ENCODE results near the gene C1QTNF8.
A peak's percentile ranks its signal among the peaks of the same experiment; 100 is the strongest.

C1QTNF8 gene

DNA sequence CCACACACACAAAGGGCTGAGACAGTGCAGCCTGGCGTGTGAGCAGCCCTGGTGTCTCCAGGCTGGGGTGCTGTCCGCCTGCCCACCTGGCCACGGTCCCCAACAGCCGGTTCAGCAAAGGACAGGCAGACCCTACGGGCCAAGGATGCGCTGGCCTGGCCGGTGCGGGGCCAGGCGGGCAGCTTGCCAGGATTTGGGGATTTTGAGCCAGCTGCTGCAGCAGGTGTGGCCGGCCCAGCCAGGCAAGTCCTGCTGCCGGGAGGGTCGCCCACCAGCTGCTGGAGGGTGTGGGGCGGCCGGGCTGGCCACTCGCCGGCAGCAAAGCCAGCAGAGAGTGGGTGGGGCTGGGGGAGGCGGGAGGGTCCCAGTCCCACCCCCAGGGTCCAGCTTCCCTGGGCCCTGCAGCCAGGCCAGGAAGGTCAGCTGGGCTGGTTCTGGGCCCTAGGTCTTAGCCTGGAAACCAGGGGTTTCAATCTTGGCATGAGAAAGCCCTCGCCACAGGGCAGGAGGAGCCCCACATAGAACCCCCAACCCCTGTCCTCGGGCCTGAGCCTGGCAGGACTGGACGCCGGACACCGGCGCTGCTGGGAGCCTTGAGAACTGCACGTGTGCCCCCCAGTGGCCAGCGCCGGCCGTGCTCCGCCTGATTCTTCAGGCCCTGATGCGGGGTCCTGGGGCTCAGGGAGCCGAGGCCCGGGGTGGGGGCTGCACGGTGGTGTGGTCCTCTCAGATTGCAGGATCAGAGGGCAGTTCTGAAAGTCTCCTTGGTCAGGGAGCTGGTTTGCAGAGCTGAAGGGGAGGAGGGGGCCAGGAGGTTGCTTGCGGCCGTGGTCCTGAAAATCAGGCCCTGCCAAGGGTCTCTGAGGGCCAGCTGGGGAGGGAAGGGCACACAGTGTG, 41.1 kb downstream of the C1QTNF8 start:
- DNase-seq: peak in 1 of 2 experiments; percentile 6

DNA sequence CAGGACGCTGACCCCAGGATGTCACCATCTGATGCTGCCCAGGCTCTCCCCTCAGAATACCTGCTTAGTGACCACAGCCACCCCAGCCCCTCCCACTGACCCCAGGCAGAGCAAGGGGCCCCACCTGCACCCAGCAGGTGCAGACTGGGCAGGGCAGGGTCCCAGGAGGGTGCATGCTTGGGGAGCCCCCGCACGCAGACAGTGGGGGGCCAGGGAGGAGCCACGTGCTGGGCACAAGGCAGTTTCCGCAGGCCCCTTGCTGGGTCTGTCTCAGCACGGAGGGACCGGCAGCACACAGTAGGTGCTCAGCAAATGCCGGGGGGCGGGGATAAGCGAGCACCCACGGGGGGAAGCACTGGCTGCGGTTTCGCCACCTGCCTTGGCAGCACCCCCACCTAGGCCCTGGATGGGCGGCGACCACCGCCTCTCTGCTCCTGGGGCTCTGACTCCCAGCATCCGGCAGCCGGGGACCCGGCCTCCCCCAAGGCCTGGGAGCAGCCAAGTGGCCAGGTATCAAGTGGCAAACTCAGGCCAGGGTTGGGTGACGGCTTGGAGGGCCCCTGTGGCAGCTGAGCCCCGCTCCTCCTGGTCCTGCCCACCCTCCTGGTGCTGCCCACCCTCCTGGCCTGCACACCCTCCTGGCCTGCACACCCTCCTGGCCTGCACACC, 42.2 kb downstream of the C1QTNF8 start:
- DNase-seq: no peak

DNA sequence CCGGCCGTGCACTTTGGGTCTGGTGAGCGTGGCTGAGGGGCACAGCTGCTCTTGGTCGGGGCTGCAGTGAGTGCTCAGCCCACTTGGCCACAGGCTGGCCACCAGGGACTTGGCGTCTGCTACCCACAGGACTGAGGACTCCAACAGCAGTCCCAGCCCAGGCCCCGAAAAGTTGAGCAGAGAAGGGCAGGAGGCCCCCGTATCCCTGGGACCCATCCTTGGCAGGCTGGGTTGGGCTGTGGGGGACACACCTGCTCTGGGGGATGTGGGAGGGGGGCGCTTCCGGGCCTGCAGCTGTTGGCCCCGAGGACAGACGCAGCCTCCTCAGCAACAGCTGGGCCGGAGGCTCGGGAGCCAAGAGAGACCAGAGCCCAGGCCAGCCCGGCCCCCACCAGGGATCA, 42.9 kb downstream of the C1QTNF8 start:
- no peak for DNase-seq

DNA sequence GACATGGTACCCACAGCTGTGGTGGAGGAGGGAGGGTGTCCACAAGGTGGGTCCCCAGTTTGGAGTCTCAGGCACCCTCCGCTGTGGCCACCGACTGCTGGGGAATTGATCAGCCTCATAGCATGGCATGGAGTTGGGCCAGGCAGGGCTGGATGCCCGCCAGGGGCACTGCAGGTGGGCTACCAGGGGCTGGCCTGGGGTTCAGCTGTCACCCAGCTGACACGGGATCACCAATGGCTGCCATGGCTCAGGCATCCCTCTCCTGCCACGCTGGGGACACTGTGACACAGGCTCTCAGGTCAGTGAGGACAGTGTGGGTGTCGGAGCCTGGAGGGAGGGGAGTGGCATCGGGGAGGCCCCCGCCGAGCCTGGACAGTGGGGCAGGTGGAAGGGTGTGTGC, 43.3 kb downstream of the C1QTNF8 start:
- no peak for DNase-seq

- DNase-seq: no peak
These were observed 44.6 kb downstream of the C1QTNF8 start for GRCh38 chr16:1051446-1051845.

GRCh38 chr16:1050921-1051320, 45.1 kb downstream of the C1QTNF8 start:
- no peak for DNase-seq

DNA sequence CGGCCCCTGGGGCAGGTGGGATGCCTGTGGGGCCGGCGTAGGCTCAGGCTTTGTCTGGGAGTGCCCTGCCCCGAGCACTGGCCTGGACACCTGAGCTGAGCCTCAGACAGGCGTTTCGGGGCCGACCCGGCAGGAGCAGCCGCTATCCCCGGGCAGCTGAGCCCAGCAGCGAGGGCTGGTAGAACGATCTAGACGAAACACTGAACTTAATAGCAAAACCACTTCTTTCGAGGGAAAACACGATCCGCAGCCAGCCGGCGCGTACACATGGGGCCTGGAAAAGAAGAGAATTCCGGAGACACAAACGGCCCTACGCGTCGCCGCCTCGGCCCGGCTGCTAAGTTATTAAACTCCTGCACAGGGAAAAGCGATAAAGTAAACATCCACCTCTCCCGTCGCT, 45.5 kb downstream of the C1QTNF8 start:
- DNase-seq: no peak

- DNase-seq: no peak
These were observed 46.1 kb downstream of the C1QTNF8 start for GRCh38 chr16:1049976-1050247.

GRCh38 chr16:1049113-1049975, 46.7 kb downstream of the C1QTNF8 start:
- no peak for DNase-seq

DNA sequence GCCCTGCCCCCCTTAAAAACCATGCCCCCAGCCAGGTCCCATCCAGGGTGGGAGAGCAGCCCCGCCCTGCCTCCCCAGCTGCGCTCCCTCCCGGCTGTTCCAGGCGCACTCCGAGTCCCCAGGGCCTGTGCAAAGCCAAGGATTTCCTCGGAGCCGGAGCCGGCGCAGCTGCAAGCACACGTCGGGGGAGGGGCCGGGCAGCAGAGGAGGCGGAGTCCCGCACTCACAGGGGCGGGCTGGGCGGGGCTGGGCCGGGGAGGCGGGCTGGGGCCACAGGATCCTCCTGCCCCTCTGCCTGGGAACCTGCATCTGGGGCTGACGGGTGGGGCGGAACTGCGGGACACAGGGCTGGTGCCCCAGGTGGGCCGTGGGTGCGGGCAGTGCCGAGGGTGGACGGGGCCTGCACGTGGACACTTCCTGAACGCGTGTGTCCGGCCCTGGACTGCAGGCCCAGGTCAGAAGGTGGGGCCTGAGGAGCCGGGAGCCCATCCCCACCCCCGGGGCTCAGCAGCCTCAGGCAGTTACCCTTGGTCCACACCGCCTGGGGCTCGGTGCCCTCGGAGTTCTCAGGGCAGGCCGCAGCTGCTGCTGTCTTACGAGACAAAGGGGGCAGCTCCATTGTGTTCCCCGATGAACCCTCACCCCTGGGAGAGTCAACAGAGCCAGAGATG, 47.5 kb downstream of the C1QTNF8 start:
- no peak for DNase-seq

GRCh38 chr16:1047801-1048200, 48.2 kb downstream of the C1QTNF8 start:
- DNase-seq: no peak

DNA sequence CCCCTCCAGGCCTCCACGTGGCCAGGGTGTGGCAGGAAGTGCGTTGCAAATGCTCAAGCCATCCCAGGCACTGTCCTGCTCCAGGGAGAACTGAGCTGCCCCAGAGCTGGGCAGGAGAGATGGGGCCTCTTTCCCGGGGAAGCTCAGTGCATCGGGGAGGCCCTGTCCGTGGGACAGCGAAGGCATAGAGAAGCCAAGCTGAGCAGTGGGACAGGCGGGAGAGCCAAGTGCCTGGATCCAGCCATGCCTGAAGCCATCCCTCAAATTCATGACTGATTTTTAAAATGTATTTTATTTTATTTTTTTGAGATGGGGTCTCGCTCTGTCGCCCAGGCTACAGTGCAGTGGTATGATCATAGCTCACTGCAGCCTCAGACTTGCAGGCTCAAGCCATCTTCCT, 48.9 kb downstream of the C1QTNF8 start:
- no peak for DNase-seq

DNA sequence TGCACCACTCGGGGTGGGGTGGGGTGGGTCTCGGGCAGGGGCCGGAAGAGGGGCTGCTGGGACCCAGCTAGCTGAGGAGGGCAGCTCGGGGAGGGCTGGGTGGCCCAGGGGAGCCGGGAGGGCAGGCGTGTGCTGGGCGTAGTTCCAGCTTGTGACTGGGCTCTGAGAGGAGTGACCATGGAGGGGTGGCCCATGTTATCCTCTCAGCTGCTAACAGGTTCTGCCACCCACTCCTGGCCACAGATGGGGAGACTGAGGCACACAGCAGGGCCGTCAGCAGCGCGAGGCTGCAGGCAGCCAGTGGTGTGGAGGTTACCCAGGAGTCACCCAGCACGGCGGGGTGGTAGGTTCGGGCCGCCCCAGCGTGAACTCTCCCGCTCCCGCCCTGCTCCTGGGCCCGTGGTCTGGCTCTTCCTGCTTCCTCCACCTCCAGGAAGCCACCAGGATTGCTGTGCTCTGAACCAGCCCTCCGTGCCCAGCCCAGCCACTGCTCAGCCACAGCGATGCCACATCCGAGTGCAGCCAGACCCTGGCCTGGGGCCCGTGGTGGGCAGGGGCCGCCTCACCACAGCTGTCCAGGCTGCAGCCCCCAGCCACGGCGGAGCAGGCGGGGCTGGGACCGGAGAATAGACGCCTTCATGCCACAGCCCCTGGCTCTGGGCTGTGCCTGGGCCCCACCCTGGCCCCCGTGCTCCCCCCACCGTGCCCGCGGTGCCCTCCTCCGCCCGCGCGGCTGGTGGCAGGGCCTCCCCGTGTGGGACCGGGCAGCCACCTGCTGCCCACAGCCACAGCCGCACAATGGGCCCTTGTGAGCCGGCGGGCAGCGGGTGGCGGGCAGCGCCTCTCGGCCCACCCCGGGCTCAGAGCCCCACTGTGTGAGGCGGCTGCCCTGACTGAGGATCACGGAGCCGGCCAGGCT, 49.8 kb downstream of the C1QTNF8 start:
- DNase-seq: no peak

GRCh38 chr16:1045310-1045992, 50.6 kb downstream of the C1QTNF8 start:
- DNase-seq: no peak

GRCh38 chr16:1044460-1045309, 51.4 kb downstream of the C1QTNF8 start:
- no peak for DNase-seq

DNA sequence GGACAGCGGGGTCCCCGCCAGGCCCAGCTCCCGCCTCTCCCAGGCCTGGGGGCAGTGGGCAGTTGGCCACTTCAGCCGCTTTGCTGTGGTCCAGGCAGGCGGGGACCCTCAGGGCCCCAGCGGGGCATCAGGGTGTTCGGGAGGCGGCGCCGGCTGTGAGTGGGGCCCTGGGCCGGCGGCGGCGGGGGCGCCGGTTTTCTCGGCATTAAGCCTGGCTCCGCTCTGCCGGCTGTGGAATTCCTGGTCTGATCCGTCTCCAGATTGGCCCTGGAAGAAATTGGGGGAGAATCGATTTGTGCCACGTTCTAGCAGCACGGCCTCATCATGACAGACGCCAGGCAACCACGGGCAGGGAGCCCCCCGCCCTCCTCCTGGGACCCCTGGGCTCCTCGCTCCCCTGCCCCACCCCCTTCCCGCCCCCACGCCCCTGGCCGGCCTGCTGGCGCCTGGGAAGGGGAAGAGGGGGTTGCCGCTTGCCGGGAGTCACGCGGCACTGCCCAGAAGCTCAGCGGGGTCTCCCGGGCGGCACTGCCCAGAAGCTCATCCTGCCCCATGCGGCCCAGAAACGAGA, 52.1 kb downstream of the C1QTNF8 start:
- DNase-seq: no peak

DNA sequence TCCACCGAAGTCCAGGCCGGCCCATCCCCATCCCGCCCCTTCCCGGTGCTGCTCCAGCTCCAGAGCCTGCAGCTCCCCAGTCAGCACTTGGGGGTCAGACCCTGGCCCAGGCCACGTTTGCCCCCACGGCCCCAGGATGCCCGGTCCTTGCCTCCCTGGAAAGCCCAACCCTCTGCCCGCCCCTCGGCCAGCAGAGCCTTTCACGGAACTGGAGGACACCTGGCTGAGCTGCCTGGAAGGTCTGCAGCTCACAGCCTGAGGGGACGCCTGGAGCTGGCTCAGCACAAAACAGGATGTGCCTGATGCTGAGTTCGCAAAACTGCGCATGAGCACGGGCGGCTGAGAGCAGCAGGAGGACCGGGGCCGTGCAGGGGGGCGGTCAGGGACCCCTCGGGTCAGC, 53.2 kb downstream of the C1QTNF8 start:
- no peak for DNase-seq

- no peak for DNase-seq
These were observed 53.8 kb downstream of the C1QTNF8 start for GRCh38 chr16:1042049-1042744.

DNA sequence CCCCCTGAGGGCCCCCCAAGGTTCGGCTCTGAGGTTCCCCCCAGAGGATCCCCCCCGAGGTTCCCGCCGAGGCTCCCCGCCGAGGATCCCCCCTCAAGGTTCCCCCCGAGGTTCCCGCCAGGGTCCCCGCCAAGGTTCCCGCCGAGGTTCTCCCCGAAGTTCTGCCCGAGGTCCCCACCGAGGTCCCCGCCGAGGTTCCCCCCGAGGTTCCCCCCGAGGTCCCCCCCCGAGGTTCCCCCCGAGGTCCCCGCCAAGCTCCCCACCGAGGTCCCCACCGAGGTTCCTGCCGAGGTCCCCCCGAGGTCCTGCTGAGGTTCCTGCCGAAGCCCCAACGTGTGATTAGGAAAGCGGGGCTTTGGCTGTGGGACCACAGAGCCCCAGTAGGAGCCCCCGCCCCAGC, 55.7 kb downstream of the C1QTNF8 start:
- DNase-seq: no peak
